ENCODE data around the gene AFAP1L2.

GRCh38 chr10:114328441-114328812 is 75.9 kb downstream of the AFAP1L2 start:
- no peak for TF ChIP-seq CTCF (IDR thresholded peaks at IDR 0.05; ENCODE audit: insufficient read depth, low read length, poor library complexity, severe bottlenecking)
- no peak for TF ChIP-seq EZH2phosphoT487 (conservative IDR thresholded peaks at IDR 0.05; ENCODE audit: low read length)

Measured in SU-DHL-6 (cell line).